Mucosa of descending colon (tissue), 3 donors: ENCODE measurements around the gene TM9SF4. TPM values are rescaled to one million over a fixed set of nuclear protein-coding genes. Genes with fewer than 3 reads are reported as not detected.

Experiments used
- ATAC-seq: fragments of 200-7000 bp; cut with Tn5 transposase; one replicate; pipeline ENCODE4 v1.9.1; 2020; ENCODE audit warnings: mild to moderate bottlenecking, moderate library complexity
- DNase-seq, 3 donors: peaks; one replicate each; pipeline ENCODE4 v3.0.0-alpha.2; 2020
- H3K36me3 ChIP-seq: fragments of 200-600 bp; one replicate; pipeline ENCODE4 v1.8.0; 2021; ENCODE audit warnings: low read depth, mild to moderate bottlenecking
- H3K4me1 ChIP-seq: fragments of 200-600 bp; one replicate; pipeline ENCODE4 v1.8.0; 2021; ENCODE audit warnings: low read depth, mild to moderate bottlenecking
- H3K4me3 ChIP-seq: fragments of 200-600 bp; one replicate; pipeline ENCODE4 v1.8.0; 2021; ENCODE audit warnings: mild to moderate bottlenecking
- H3K9me3 ChIP-seq: fragments of 200-600 bp; one replicate; pipeline ENCODE4 v1.8.0; 2021; ENCODE audit warnings: mild to moderate bottlenecking
- intact Hi-C, 2 donors: fragments of 100-400 bp; cut with DNase I in 1 of 2; cut with micrococcal nuclease in 1 of 2; formaldehyde crosslinking; loops; one replicate each; pipeline versions ENCODE4 v1.11.0 to v1.11.1; 2022; cut with DNase I, micrococcal nuclease
- total RNA-seq, 3 donors: library from RNA; stranded (reverse); fragmentation: NEBNext Ultra II Directional in 2 of 3; extraction: Animal tissue kit (Norgen Biotek cat#: 25700) in 2 of 3; gene quantifications; one replicate each; pipeline versions ENCODE4 v1.2.1 to v1.2.4, GENCODE V29; 2021 to 2023
- TF ChIP-seq, protein P1 (sequence below): fragments of 200-600 bp; IDR thresholded peaks from one replicate; pipeline ENCODE4 v1.8.0; 2022; ENCODE audit warnings: antibody characterized with exemption, mild to moderate bottlenecking
- donor health status: DM: no; HTN: no; CAD: no; lungs with moderate emphysema.
- donor health status: DM: no; HTN: no; CAD: no.
- donor health status: DM: no; HTN: yes; CAD: no.

Gene TM9SF4
- total RNA-seq, 3 donors from 2014 or later: 54.1 to 74.7 (median 65.8) TPM

DNA sequence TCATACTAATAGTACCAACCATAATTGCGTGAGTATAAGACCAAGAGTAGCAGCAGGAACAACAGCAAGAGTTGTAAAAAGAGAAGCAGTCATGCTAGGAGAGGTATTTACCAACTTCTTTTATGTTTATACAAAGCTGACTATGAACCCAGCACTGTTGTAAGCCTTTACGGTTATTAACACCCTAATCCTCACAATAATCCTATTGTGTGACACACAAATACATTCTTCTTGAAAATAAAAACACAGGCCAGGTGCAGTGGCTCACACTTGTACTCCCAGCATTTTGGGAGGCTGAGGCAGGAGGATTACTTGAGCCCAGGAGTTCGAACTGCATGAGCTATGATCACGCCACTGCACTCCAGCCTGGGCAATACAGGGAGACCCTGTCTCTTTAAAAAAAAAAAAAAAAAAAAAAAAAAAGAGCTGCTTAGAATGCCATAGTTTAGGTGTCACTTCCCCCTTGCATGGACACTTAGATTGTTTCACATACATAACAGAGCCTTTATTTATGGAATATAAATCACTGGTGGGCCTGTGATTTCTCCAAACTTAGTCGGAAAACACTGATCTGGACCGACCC, 37.3 kb upstream of the TM9SF4 start:
- TF ChIP-seq, protein P1, sequence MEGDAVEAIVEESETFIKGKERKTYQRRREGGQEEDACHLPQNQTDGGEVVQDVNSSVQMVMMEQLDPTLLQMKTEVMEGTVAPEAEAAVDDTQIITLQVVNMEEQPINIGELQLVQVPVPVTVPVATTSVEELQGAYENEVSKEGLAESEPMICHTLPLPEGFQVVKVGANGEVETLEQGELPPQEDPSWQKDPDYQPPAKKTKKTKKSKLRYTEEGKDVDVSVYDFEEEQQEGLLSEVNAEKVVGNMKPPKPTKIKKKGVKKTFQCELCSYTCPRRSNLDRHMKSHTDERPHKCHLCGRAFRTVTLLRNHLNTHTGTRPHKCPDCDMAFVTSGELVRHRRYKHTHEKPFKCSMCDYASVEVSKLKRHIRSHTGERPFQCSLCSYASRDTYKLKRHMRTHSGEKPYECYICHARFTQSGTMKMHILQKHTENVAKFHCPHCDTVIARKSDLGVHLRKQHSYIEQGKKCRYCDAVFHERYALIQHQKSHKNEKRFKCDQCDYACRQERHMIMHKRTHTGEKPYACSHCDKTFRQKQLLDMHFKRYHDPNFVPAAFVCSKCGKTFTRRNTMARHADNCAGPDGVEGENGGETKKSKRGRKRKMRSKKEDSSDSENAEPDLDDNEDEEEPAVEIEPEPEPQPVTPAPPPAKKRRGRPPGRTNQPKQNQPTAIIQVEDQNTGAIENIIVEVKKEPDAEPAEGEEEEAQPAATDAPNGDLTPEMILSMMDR: no peak
- H3K36me3 ChIP-seq: no peaks in the 10 kb centered on the region
- no peak overlapping the region for H3K4me3 ChIP-seq
- H3K4me1 ChIP-seq: no peaks in the 10 kb centered on the region
- ATAC-seq: no peak
- no peaks in the 10 kb centered on the region for H3K9me3 ChIP-seq
- DNase-seq: no peak
- intact Hi-C loops: no loop called here

DNA sequence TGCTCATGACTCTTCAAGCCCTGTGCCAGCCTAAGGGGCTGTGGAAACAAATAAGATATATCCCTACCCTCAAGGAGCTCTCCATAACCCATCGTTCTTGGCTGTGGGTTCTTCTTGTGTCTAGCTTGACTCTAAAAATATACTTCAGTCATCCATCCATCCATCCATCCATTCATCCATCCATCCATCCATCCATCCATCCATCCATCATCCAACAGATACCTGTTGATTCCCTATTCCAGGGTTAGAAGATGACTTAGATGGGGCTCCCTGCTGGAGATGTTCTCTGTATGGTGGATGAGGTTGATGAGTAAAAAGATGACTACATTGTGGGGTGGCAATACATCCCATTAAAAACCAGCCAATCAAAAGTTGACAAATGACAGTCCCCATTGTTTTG, 34.0 kb upstream of the TM9SF4 start:
- Histone ChIP-seq H3K4me1 (no peaks in the 10 kb centered on the region), H3K4me3 (no peak overlapping the region), H3K9me3 (no peaks in the 10 kb centered on the region), H3K36me3 (no peaks in the 10 kb centered on the region)
- intact Hi-C loops: no loop called here
- TF ChIP-seq, protein P1: no peak
- ATAC-seq (no peak), DNase-seq (no peak)

DNA sequence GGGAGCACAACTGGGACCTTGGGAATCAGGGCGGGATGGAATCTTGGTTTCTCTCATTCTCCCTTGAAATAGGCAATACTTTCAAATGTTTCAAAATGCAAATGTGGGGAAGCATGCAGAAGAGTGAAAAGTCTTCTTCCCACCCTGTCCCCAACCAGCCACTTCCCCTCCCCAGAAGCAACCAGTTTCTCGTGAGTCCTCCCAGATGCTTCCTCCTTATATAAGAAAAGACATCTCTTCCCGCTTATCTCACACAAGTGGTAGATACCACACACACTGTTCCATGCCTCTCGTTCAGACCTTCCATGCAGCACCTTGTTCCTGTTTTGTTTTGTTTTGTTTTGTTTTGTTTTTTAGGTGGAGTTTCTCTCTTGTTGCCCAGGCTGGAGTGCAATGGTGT, 32.3 kb upstream of the TM9SF4 start:
- DNase-seq (no peak), ATAC-seq (peak; percentile 14)
- Histone ChIP-seq H3K4me3 (no peak overlapping the region), H3K4me1 (no peaks in the 10 kb centered on the region), H3K36me3 (no peaks in the 10 kb centered on the region), H3K9me3 (no peaks in the 10 kb centered on the region)
- intact Hi-C loops: no loop called here
- TF ChIP-seq, protein P1: no peak

DNA sequence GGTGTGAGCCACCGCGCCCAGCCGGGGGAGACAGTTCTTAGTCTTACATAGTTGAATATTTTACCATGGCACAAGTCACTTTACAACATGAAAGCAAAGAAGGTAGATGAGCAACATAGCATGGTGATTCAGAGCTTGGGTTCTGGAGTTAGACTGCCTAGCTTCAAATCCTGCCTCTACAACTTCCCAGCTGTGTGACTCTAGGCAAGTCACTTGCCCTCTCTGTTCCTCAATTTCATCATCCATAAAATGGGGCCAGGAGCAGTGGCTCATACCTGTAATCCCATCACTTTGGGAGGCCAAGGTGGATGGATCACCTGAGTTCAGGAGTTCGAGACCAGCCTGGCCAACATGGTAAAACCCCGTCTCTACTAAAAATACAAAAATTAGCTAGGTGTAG, 31.2 kb upstream of the TM9SF4 start:
- TF ChIP-seq, protein P1: no peak
- no peaks in the 10 kb centered on the region for H3K36me3 ChIP-seq
- H3K4me3 ChIP-seq: no peak overlapping the region
- H3K4me1 ChIP-seq: no peaks in the 10 kb centered on the region
- no peaks in the 10 kb centered on the region for H3K9me3 ChIP-seq
- DNase-seq: no peak
- intact Hi-C loops: no loop called here
- no peak for ATAC-seq

DNA sequence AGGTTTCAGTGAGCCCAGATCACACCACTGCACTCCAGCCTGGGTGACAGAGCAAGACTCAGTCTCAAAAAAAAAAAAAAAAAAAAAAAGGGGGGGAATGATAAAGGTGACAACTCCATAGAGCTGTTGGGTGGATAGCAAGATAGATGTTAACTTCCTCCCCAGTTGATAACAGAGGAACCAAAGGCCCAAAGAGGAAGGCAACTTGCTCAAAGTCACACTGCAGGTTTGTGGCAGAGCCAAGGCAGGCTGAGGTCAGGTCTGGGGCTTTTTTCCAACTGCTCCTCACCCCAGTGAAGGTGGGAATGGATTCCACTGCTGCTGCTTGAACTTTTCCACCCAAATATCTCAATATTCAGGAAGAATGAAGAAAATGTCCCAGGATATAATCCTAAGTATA, 30.7 kb upstream of the TM9SF4 start:
- no peak for DNase-seq
- intact Hi-C loops: no loop called here

More for the DNA sequence above, 30.7 kb upstream of the TM9SF4 start:
- Histone ChIP-seq H3K36me3 (no peaks in the 10 kb centered on the region), H3K4me3 (no peak overlapping the region), H3K4me1 (no peaks in the 10 kb centered on the region), H3K9me3 (no peaks in the 10 kb centered on the region)
- ATAC-seq: no peak
- TF ChIP-seq, protein P1: no peak
